Endothelial cell of umbilical vein (primary cell): Measurements from ENCODE around the gene TIPIN.

Source experiments
- EZH2 ChIP-seq: IDR thresholded peaks from 2 replicates; pipeline ENCODE4 v1.6.1; 2012; ENCODE audit warnings: borderline replicate concordance, low read depth, mild to moderate bottlenecking, moderate library complexity, low read length, inconsistent platforms; ENCODE audit not compliant: severe bottlenecking
- POLR2AphosphoS5 ChIP-seq: IDR thresholded peaks from 2 replicates; pipeline ENCODE4 v1.6.1; 2012; ENCODE audit warnings: low read depth, mild to moderate bottlenecking, control low read depth, low read length, moderate library complexity; ENCODE audit not compliant: insufficient read depth
- TF ChIP-seq, protein P1 (sequence below), 2 donors: IDR thresholded peaks; 1 replicate in 1 of 2; 2 replicates in 1 of 2; pipeline ENCODE4 v1.5.1; 2011; ENCODE audit warnings: low read length in 2 of 2, mild to moderate bottlenecking in 2 of 2, moderate library complexity in 2 of 2, control low read depth in 1 of 2, inconsistent platforms in 1 of 2, low read depth in 1 of 2; ENCODE audit not compliant: insufficient read depth in 1 of 2; ENCODE audit errors: extremely low read depth in 1 of 2

DNA sequence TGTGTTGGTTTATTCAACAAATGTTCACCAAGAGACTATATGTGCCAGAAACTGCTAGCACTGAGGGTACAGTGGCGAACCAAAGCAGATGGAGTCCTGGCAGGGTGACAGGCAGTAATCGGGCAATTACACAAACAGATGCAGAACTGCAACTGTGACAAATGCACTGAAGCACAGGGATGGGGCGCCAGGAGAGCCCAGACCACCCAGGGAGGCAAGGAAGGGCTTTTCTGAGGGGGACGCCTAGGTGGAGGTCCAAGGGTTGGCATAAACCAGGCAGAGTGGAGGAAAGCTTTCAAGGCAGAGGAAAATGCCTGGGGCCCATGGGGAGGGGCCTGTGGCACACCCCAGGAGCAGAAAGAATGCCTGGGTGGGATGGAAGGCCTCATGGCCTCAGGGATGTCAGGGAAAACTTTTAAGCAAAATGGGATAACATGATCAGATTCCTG lies 57.7 kb downstream of the TIPIN start:
- TF ChIP-seq, protein P1, sequence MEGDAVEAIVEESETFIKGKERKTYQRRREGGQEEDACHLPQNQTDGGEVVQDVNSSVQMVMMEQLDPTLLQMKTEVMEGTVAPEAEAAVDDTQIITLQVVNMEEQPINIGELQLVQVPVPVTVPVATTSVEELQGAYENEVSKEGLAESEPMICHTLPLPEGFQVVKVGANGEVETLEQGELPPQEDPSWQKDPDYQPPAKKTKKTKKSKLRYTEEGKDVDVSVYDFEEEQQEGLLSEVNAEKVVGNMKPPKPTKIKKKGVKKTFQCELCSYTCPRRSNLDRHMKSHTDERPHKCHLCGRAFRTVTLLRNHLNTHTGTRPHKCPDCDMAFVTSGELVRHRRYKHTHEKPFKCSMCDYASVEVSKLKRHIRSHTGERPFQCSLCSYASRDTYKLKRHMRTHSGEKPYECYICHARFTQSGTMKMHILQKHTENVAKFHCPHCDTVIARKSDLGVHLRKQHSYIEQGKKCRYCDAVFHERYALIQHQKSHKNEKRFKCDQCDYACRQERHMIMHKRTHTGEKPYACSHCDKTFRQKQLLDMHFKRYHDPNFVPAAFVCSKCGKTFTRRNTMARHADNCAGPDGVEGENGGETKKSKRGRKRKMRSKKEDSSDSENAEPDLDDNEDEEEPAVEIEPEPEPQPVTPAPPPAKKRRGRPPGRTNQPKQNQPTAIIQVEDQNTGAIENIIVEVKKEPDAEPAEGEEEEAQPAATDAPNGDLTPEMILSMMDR (IDR thresholded peaks at IDR 0.05; ENCODE audit: extremely low read depth in 1 of 2, insufficient read depth in 1 of 2, low read depth in 1 of 2, low read length in 2 of 2): no peak
- TF ChIP-seq POLR2AphosphoS5: no peak
- no peak for TF ChIP-seq EZH2
